GM12865 (cell line): ENCODE measurements around the gene CCDC183.
"Not testable (repeated sequence)": the region's sequence is repeated elsewhere in the genome, so short reads cannot be mapped to it uniquely, and the experiment has no call there.

Experiments
- DNase-seq: peaks from one replicate; pipeline ENCODE4 v3.0.0; 2010; ENCODE audit warnings: low read depth
- H3K4me3 ChIP-seq: 2 replicates; pipeline ENCODE4 v1.5.1; 2011; ENCODE audit warnings: mild to moderate bottlenecking, low read depth, low read length, control low read depth
- CTCF ChIP-seq: IDR thresholded peaks from 2 replicates; pipeline ENCODE4 v1.5.1; 2011; ENCODE audit warnings: low read length, control low read depth, low read depth, inconsistent platforms; ENCODE audit not compliant: insufficient read depth; ENCODE audit errors: missing control alignments

The CCDC183 gene

GRCh38 chr9:136831002-136831719, 35.0 kb downstream of the CCDC183 start:
- no peak for TF ChIP-seq CTCF
- no peak overlapping the region for H3K4me3 ChIP-seq
- no peak for DNase-seq

GRCh38 chr9:136831720-136832104, 35.6 kb downstream of the CCDC183 start:
- no peak for TF ChIP-seq CTCF
- DNase-seq = no peak
- H3K4me3 ChIP-seq = no peak overlapping the region

- DNase-seq = no peak
- no peak overlapping the region for H3K4me3 ChIP-seq
- TF ChIP-seq CTCF = no peak
Measured at GRCh38 chr9:136832581-136832980, 36.4 kb downstream of the CCDC183 start.

GRCh38 chr9:136833381-136834048, 37.4 kb downstream of the CCDC183 start:
- DNase-seq, H3K4me3 ChIP-seq: not testable (repeated sequence)

- no peak overlapping the region for H3K4me3 ChIP-seq
- no peak for TF ChIP-seq CTCF
- DNase-seq = no peak
Measured at GRCh38 chr9:136835162-136835931, 39.2 kb downstream of the CCDC183 start.

- H3K4me3 ChIP-seq = no peak overlapping the region
- no peak for TF ChIP-seq CTCF
- no peak for DNase-seq
Measured at GRCh38 chr9:136835932-136836904, 40.1 kb downstream of the CCDC183 start.
